ENCODE data around the gene CCN5.

- TF ChIP-seq PRDM2 (tag by site-specific recombination; IDR thresholded peaks at IDR 0.05; ENCODE audit: borderline replicate concordance), result no peak
- TF ChIP-seq ZNF335 (tag by site-specific recombination; conservative IDR thresholded peaks at IDR 0.05), result no peak
- TF ChIP-seq, protein P1, sequence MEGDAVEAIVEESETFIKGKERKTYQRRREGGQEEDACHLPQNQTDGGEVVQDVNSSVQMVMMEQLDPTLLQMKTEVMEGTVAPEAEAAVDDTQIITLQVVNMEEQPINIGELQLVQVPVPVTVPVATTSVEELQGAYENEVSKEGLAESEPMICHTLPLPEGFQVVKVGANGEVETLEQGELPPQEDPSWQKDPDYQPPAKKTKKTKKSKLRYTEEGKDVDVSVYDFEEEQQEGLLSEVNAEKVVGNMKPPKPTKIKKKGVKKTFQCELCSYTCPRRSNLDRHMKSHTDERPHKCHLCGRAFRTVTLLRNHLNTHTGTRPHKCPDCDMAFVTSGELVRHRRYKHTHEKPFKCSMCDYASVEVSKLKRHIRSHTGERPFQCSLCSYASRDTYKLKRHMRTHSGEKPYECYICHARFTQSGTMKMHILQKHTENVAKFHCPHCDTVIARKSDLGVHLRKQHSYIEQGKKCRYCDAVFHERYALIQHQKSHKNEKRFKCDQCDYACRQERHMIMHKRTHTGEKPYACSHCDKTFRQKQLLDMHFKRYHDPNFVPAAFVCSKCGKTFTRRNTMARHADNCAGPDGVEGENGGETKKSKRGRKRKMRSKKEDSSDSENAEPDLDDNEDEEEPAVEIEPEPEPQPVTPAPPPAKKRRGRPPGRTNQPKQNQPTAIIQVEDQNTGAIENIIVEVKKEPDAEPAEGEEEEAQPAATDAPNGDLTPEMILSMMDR (tag by site-specific recombination; IDR thresholded peaks at IDR 0.05), result no peak
- TF ChIP-seq ZNF23 (tag by site-specific recombination; IDR thresholded peaks at IDR 0.05; ENCODE audit: borderline replicate concordance), result no peak
- TF ChIP-seq SCRT2 (tag by site-specific recombination; IDR thresholded peaks at IDR 0.05), result peak; percentile 59
- no peak for TF ChIP-seq ZNF292 (tag by site-specific recombination; IDR thresholded peaks at IDR 0.05; ENCODE audit: borderline replicate concordance, low read depth)
- no peak for TF ChIP-seq ZFP3 (tag by site-specific recombination; IDR thresholded peaks at IDR 0.05; ENCODE audit: low read depth)
- TF ChIP-seq, protein P2, sequence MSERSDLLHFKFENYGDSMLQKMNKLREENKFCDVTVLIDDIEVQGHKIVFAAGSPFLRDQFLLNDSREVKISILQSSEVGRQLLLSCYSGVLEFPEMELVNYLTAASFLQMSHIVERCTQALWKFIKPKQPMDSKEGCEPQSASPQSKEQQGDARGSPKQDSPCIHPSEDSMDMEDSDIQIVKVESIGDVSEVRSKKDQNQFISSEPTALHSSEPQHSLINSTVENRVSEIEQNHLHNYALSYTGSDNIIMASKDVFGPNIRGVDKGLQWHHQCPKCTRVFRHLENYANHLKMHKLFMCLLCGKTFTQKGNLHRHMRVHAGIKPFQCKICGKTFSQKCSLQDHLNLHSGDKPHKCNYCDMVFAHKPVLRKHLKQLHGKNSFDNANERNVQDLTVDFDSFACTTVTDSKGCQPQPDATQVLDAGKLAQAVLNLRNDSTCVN (tag by site-specific recombination; optimal IDR thresholded peaks at IDR 0.05), result no peak
- no peak for TF ChIP-seq ZBTB7A (tag by site-specific recombination; IDR thresholded peaks at IDR 0.05; ENCODE audit: low read depth)
- no peak for TF ChIP-seq TCF7L2 (IDR thresholded peaks at IDR 0.05; ENCODE audit: borderline replicate concordance, low read depth, low read length)
- TF ChIP-seq ZNF274 (IDR thresholded peaks at IDR 0.05; ENCODE audit: low read length), result no peak
- TF ChIP-seq ZNF274 (tag by site-specific recombination; IDR thresholded peaks at IDR 0.05; ENCODE audit: borderline replicate concordance), result no peak
These were observed 24.8 kb downstream of the CCN5 start for GRCh38 chr20:44739942-44740341.
